A172 (cell line): ENCODE measurements around the gene MEGF8. TPM values are rescaled to one million over a fixed set of nuclear protein-coding genes. Genes with fewer than 3 reads are reported as not detected.
"Not testable (repeated sequence)": the region's sequence is repeated elsewhere in the genome, so short reads cannot be mapped to it uniquely, and the experiment has no call there.

ENCODE experiments used
- DNase-seq: peaks from one replicate; pipeline ENCODE4 v3.0.0-alpha.2; 2015; ENCODE audit warnings: low spot score
- total RNA-seq: library from RNA; depleted of rRNA; stranded (reverse); fragments of >200 nt; shearing (Covaris generic); gene quantifications from 2 replicates; pipeline ENCODE4 v1.2.3, GENCODE V29; 2014

Gene MEGF8
- total RNA-seq, 1 experiment from 2014 or later, result 11.4 TPM

GRCh38 chr19:42330241-42330711, 4.8 kb downstream of the MEGF8 start:
- DNase-seq, result no peak

GRCh38 chr19:42331333-42331732, 5.9 kb downstream of the MEGF8 start:
- DNase-seq, result not testable (repeated sequence)

DNA sequence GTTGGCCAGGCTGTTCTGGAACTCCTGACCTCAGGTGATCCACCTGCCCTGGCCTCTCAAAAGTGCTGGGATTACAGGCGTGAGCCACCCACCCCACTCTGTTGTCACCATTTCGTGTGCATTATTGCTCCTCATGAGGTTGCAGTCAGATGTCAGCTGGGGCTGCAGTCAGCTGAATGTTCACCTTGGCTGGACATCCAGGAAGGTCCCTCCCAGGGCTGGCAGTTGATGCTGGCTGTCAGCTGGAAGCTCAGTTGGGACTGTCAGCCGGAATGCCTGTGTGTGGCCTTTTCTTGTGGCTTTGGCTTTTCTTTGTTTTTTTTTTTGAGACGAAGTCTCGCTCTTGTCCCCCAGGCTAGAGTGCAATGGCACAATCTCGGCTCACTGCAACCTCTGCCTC, 6.6 kb downstream of the MEGF8 start:
- no peak for DNase-seq

DNA sequence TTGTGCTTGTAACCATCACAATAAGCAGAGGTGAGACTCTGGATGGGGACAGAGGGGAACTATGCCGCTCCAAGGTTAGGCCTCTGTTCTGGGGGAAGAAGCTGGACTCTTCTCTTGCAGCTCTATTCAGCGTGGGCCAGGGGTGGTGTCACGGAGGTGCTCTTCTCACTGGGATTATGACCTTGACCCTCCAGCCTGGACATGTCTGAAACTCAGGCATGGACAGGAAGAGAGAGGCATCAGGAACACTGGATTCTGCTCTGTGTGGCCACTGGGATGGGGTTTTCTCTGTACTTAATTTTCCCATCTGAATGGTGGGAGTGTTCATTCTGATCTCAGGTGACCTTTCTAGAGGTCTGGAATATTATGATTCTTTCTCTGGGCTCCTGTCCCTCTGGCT, 7.6 kb downstream of the MEGF8 start:
- DNase-seq, result no peak

- no peak for DNase-seq
Observed at GRCh38 chr19:42333975-42334696, 8.7 kb downstream of the MEGF8 start.

DNA sequence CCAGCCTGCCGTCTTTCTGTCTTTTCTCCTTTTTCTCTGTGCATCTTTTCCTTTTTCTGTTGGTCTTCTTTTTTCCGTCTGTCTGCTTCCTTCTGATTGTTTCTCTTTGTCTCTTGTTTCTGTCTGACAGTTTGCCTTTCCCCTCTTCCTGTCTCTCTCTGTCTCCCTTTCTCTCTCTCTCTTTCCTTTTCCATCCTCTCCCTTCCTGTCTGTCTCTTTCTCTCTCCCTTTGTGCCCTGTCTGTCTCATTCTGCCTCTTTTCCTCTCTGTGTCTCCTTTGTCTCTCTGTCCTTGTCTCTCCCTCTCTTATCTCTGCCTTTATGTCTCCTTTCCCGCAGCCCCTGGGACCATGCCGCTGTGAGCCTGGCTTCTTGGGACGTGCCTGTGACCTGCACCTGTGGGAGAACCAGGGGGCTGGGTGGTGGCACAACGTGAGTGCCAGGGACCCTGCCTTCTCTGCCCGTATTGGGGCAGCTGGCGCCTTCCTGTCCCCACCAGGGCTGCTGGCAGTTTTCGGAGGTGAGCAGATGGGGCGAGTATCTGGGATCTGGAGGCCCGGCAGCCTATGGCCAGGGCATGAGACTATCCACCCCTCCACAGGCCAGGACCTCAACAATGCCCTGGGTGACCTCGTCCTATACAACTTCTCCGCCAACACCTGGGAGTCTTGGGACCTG, 9.4 kb downstream of the MEGF8 start:
- DNase-seq, result no peak

DNA sequence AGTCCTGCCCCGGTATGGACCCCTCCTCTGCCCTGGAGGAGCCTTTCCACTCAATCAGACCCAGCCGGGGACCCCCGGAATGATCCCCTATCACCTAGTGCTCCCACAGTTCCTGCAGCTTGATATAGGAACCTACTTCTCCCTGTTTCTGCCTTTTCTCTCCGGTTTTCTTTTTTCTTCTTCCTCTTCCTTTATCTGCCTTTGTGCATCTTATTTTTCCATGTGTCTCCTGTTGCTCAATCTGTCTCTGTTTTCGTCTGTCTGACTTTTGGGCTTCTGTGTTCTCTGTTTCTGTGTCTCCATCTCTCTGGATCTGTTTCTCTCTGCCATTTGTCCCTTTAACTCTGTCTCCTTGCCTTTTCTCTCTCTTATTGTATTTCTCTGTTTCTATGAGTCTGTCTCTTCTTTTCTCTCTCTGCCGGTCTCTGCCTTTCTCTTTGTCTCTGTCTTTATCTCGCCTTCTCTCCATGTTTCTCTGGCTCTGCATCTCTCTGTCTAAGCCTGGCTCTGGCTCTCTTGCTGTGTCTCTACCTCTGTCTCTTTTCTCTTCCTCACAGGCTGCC, 10.0 kb downstream of the MEGF8 start:
- DNase-seq, result no peak

- no peak for DNase-seq
Observed at GRCh38 chr19:42335971-42336370, 10.5 kb downstream of the MEGF8 start.

DNA sequence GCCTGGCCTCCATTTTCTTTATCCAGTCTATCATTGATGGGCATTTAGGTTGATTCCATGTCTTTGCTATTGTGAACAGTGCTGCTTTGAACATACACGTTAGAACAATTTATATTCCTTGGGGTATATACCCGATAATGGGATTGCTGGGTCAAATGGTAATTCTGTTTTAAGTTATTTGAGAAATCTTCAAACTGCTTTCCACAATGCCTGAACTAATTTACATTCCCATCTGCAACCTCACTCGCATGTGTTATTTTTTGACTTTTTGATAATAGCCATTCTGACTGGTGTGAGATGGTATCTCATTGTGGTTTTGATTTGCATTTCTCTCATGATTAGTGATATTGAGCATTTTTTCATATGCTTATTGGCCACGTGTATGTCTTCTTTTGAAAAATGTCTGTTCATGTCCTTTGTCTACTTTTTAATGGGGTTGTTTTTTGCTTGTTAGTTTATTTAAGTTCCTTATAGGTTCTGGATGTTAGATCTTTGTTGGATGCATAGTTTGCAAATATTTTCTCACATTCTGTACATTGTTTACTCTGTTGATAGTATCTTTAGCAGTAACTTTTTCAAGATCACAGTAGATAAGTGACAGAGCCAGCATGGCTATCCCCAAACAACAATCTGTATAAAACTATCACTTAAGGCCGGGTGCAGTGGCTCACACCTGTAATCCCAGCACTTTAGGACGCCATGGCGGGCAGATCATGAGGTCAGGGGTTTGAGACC, 13.9 kb downstream of the MEGF8 start:
- not testable (repeated sequence) for DNase-seq

DNA sequence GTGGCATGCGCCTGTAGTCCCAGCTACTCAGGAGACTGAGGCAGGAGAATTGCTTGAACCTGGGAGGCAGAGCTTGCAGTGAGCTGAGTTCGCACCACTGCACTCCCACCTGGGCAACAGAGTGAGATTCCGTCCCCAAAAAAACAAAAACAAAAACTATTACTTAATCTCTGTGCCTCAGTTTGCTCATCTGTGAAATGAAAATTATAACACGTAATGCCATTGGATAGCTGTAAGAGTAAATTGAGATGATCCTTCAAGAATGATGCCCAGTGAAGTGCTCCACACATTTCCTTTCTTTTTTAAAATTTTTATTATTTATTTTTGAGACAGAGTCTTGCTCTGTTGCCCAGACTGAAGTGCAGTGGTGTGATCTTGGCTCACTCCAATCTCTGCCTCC, 14.5 kb downstream of the MEGF8 start:
- not testable (repeated sequence) for DNase-seq

GRCh38 chr19:42343344-42344110, 18.1 kb downstream of the MEGF8 start:
- no peak for DNase-seq

GRCh38 chr19:42344336-42344893, 19.0 kb downstream of the MEGF8 start:
- no peak for DNase-seq

- no peak for DNase-seq
Observed at GRCh38 chr19:42345191-42345812, 19.9 kb downstream of the MEGF8 start.

DNA sequence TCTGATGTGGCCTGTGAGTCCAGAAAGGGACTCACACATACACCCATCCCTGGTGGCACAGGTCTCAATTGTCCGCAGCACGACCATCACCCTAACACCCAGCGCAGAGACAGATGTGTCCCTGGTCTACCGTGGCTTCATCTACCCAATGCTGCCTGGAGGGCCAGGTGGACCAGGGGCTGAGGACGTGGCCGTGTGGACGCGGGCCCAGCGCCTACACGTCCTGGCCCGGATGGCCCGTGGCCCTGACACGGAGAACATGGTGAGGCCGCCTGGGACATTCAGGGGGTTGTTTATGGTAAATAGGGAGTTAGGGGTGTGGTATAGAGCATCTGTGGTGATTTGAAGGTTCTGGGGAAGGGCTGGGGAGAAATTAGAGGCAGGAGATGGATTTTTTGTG, 22.8 kb downstream of the MEGF8 start:
- DNase-seq, result no peak

DNA sequence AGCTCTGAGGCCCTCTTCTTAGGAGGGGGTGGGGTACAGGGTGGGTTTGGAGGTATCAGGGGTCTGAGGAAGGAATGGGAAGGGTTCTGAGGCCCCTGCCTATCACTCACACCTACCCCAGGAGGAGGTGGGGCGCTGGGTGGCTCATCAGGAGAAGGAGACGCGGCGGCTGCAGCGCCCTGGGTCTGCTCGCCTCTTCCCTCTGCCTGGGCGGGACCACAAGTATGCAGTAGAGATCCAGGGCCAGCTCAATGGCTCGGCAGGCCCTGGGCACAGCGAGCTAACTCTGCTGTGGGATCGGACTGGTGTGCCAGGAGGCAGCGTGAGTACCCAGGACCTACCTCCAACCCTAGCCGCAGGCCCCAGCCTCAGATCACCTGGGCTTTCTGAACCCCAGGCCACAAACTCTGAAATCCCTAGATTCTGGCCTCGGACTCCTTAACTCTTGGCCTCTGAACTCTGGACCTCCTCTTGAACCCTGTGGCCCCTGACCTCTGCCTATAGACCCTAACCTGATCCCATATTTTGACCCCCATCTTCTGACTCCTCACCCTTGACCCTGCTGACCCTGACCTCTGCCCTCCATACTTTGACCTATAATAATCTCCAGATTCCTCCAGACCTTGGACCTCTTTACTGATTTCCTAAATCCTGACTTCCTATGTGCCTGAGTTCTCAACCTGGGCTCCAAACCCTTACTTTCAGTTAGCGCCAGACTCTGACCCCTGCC, 24.1 kb downstream of the MEGF8 start:
- DNase-seq, result no peak

DNA sequence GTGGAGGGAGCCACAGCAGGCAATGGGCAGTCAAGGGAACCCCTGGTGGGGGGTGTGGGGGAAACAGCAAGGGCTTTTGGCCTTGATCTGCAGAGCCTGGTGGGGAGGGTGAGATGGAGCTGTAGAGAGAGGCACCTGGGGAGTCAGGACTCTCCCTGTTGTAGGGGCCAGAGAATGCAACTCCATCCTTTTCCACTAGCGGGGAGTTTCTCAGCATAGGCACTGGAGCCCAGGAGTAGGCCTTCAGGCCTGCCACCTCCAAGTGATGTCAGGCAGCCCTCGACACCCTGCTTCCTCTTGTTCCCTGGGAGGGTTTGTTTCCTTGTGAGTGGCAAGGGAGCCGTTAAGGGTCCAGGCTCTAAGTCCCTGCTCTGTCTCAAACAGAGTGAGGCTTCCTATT, 25.0 kb downstream of the MEGF8 start:
- DNase-seq, result no peak

GRCh38 chr19:42351079-42351735, 25.8 kb downstream of the MEGF8 start:
- DNase-seq, result no peak

- no peak for DNase-seq
Observed at GRCh38 chr19:42352301-42353259, 27.1 kb downstream of the MEGF8 start.
